OCI-LY1 (cell line): ENCODE data around the gene FARP1.

Experiments
- CTCF ChIP-seq: fragments of 200-600 bp; sonication (generic), shearing (Covaris generic); IDR thresholded peaks from 2 replicates; pipeline ENCODE4 v1.5.1; 2017; ENCODE audit warnings: mild to moderate bottlenecking, antibody characterized with exemption, low read length, moderate library complexity, mixed read lengths
- EZH2 ChIP-seq: fragments of 200-600 bp; sonication (generic), shearing (Covaris generic); IDR thresholded peaks from 2 replicates; pipeline ENCODE4 v1.8.0; 2017; ENCODE audit warnings: borderline replicate concordance, mixed run types, mild to moderate bottlenecking, antibody characterized with exemption, low read length, moderate library complexity, mixed read lengths

GRCh38 chr13:98112456-98112855, 30.4 kb upstream of the FARP1 start:
- TF ChIP-seq CTCF (no peak), EZH2 (no peak)
